Activated naive CD8-positive, alpha-beta T cell (primary cell): Measurements from ENCODE around the gene SLC2A10.

Experiments used
- H3K27ac Mint-ChIP-seq: one replicate; pipeline ENCODE4 v1.8.0; 2021; ENCODE audit warnings: mixed read lengths
- H3K27me3 Mint-ChIP-seq: one replicate; pipeline ENCODE4 v1.8.0; 2021; ENCODE audit warnings: mixed read lengths
- H3K36me3 Mint-ChIP-seq: one replicate; pipeline ENCODE4 v1.8.0; 2021; ENCODE audit warnings: mixed read lengths
- H3K4me1 Mint-ChIP-seq: one replicate; pipeline ENCODE4 v1.8.0; 2021; ENCODE audit warnings: low read depth, mixed read lengths
- H3K4me3 Mint-ChIP-seq: one replicate; pipeline ENCODE4 v1.8.0; 2021; ENCODE audit warnings: mild to moderate bottlenecking, mixed read lengths
- H3K9me3 Mint-ChIP-seq: one replicate; pipeline ENCODE4 v1.8.0; 2021; ENCODE audit warnings: low read depth, mixed read lengths

The SLC2A10 gene

DNA sequence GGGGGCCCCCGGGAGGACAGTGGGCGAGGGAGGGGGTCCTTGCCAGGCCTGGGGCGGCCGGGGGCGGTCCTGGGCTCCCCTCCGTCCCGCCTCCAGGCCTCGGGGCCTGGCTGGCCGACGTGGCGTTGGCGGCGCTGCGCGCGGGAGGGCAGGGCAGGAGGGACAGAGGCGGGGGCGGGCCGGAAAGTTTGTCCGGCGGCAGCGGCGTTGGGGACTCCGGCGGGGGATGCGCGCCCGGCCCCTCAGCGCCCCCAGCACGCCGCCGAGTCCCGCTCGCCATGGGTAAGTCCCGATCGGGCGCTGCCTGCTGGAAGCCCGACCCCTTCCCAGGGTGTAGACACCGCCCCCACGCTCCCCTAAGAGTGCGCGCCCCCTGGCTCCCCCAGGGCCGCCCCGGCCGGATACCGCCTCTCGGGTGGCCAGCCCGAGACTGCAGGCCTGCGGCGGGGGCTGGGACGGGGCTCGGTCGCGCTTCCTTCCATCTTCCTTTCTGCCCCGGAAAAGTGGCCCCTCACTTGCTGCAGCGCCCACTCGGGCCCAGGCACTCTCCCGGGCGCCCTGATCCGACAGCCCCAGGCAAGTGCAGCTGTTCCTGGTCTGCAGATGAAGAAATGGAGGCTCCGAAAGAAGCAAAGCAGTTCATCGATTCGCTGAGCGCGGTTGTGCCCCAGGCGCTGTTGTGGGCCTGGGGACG, at the start of gene SLC2A10:
Gene SLC2A10, plus strand, starts transcription at position 191 of the 694 bp plus-strand sequence. Its CDS starts 88 bp downstream, at position 279.
- Mint-ChIP-seq H3K27me3 (peaks cover 26% of the 10 kb centered on the region), H3K4me3 (peak within 1 kb of the TSS; percentile 83), H3K27ac (peak within 1 kb of the TSS; percentile 77), H3K9me3 (no peaks in the 10 kb centered on the region), H3K4me1 (peaks cover 10% of the 10 kb centered on the region), H3K36me3 (peaks cover 2% of the 10 kb centered on the region)

DNA sequence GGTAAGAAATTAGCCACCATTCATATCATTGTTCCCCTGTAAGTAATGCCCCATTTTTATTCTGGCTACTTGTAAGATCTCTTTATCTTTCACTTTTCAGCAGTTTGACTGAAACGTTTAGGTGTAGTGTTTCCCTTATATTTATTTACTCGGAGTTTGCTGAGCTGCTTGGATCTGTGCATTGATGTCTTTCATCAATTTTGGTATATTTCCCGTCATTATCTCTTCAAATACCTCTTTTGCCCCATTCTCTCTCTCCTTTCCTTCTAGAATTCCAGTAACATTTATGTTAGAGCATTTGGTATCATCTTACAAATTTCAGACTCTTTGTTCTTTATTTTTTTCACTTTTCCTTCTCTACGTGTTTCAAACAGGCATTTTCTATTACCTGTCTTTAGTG, 49.0 kb upstream of the SLC2A10 start:
- Mint-ChIP-seq H3K9me3 (peaks cover 3% of the 10 kb centered on the region), H3K27ac (no peak overlapping the region), H3K4me3 (no peak overlapping the region), H3K27me3 (no peaks in the 10 kb centered on the region), H3K36me3 (peaks cover 9% of the 10 kb centered on the region), H3K4me1 (no peaks in the 10 kb centered on the region)

DNA sequence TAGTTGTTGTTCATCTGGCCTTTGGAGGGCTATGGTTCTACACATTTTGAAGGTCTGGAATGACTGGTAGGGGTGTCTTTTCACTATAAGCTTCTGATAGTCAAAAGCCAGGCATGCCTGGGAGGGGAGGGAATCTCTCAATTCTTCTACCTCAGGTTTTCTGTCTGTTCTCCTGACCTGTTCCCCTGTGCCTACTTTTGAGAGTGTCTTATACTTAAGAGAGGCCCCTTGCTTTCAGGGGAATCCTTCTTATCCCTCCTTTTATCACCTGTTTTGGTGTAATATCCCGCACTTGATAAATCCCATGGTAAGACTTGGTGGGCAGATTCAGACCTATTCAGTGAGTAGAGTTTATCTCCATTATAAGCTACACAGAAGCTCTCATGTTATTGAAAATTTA, 47.8 kb upstream of the SLC2A10 start:
- Mint-ChIP-seq H3K4me1 (no peaks in the 10 kb centered on the region), H3K9me3 (peaks cover 3% of the 10 kb centered on the region), H3K27ac (no peak overlapping the region), H3K36me3 (peaks cover 11% of the 10 kb centered on the region), H3K27me3 (no peaks in the 10 kb centered on the region), H3K4me3 (no peak overlapping the region)

DNA sequence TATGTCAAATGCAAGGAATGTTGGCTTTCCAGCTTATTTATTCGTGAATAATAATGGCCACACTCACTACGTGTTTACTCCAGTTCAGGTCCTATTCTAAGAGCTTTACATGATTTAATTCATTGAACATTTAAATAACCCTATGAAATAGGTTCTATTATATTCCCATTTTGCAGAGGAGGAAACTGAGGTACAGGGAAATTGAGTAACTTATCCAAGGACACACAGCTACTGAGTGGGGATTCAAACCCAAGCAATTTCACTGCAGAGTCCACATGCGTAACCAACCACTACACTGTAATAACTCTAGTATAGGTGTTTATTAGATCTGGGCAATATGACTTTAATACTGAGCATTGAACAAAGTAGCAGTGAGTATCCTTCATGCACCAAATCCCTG, 45.9 kb upstream of the SLC2A10 start:
- H3K9me3 Mint-ChIP-seq: peaks cover 3% of the 10 kb centered on the region
- H3K36me3 Mint-ChIP-seq: peaks cover 13% of the 10 kb centered on the region
- H3K27ac Mint-ChIP-seq: no peak overlapping the region
- H3K4me3 Mint-ChIP-seq: no peak overlapping the region
- no peaks in the 10 kb centered on the region for H3K27me3 Mint-ChIP-seq
- no peaks in the 10 kb centered on the region for H3K4me1 Mint-ChIP-seq

DNA sequence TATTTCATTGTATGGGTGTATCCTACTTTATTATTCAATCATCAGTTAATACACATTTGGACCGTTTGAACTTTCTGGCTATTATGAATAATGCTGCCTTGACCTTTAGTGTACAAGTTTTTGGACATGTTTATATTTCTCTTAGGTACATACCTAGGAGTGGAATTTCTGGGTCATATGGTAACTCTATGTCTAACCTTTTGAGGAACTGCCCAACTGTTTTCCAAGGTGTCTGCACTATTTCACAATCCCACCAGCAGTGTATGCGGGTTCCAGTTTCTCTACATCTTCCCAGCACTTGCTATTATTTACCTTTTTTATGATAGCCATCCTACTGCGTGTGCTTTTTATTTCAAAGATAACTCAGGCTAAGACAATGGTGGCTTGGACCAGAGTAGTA, 43.8 kb upstream of the SLC2A10 start:
- Mint-ChIP-seq H3K4me3 (no peak overlapping the region), H3K27me3 (no peaks in the 10 kb centered on the region), H3K27ac (no peak overlapping the region), H3K36me3 (peaks cover 18% of the 10 kb centered on the region), H3K9me3 (no peaks in the 10 kb centered on the region), H3K4me1 (no peaks in the 10 kb centered on the region)

DNA sequence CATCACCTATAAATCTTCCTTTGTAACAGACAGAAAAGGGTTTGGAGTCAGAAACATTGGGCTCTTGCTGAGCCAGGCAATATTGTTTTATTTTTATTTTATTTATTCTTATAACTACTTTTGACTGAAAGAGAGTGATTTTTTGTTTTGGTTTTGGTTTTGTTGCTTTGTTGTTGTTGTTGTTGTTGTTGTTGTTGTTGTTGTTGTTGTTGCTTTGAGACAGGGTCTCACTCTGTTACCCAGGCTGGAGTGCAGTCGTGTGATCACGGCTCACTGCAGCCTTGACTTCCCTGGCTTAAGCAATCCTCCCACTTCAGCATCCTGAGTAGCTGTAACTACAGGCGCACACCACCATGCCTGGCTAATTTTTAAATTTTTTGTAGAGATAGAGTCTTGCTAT, 43.1 kb upstream of the SLC2A10 start:
- Mint-ChIP-seq H3K4me3 (no peak overlapping the region), H3K4me1 (no peaks in the 10 kb centered on the region), H3K36me3 (peaks cover 22% of the 10 kb centered on the region), H3K27me3 (no peaks in the 10 kb centered on the region), H3K9me3 (no peaks in the 10 kb centered on the region), H3K27ac (no peak overlapping the region)

DNA sequence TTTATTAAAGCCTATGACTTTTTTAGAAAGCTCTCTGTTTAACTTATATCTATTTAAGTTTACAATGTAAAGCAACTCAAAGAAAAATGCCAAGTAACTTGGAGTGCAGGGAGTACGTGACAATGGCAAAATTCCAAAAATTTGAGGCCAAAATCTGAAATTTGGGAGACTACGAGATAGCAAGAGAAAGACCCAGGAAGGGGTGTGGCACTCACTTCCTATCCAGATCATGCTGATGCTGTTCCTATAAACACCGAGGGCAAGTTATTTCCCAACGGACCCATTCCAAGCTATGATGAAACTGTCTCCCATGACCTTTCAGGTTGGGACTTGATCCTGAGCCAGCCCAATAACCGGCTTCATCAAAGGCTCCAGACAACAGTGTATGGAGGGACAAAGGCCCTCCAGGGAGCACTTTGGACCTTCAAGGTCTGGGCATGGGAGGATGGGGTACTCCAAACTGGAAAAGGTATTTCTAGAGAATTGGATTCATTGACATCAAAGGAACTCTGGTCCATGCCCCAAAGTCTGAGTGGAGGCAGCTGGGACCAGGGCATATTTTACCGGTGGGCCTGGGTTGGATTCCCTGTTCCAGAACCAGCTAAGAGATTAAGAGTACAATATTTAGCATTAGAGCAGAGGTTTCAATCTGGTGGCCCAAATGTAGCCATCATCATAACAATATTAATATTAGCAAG, 42.5 kb upstream of the SLC2A10 start:
- H3K27ac Mint-ChIP-seq: no peak overlapping the region
- H3K9me3 Mint-ChIP-seq: no peaks in the 10 kb centered on the region
- H3K27me3 Mint-ChIP-seq: no peaks in the 10 kb centered on the region
- H3K4me3 Mint-ChIP-seq: no peak overlapping the region
- H3K4me1 Mint-ChIP-seq: no peaks in the 10 kb centered on the region
- peaks cover 26% of the 10 kb centered on the region for H3K36me3 Mint-ChIP-seq

DNA sequence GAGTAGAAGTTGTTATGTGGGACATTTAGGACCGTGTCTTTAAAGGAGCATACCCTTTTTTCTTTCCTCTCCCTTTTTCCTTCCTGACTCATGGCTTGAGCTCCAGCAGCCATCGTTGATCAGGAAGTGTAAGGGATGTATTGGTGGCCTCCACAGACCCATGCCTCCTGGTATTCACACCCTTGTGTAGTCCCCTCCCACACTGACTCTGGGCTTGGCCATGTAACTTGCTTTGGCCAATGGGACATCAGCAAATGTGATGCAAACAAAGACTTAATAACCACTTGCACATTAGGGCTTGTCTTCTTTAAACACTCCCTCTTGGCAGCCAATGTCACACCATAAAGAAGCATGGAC, 39.2 kb upstream of the SLC2A10 start:
- Mint-ChIP-seq H3K27ac (no peak overlapping the region), H3K4me3 (no peak overlapping the region), H3K9me3 (no peaks in the 10 kb centered on the region)

DNA sequence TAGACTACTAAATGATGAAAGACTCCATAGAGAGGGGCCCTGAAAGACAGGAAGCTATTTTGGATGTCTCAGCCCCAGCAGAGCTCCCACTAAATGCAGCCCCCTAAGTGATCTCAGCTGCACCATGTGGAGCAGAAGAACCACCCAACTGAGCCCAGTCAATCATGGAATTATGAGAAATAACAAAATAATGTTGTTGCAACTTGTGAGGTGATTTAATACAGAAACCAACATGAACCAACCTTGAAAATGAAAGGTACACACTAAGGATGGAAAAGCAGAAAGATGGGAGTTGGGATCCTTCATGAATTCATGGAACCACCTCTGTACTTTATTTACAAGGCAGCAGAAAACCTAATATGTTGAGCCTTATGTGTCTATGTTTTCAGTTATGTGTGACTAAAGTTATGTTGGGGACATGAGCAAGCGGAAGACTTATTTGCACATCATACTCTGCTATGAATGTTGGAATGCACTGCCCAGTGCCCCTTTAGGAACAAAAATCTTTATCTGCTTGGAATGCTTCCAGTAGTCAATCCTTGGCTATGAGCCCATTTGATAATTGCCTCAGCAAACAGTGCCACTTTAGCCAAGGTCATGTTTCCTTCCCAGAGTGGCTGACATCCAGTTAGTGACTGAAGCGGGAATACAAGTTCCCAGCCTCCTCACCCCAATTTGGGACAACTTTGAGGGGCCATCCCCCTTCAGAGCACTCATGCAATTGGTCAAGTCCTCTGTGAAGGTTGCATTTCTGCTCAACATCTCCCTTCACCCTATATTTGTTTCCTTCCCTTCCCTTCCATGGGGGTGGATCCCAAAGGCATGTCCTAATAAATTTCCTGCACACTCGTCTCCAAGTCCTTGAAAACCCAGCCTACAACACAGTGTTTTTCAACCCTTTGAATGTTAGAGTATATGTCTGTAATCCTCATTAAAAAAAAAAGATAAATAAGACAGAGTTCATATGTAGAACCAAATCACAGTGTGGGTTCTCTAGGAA, 38.6 kb upstream of the SLC2A10 start:
- no peak overlapping the region for H3K4me3 Mint-ChIP-seq
- H3K4me1 Mint-ChIP-seq: no peaks in the 10 kb centered on the region

More for the DNA sequence above, 39.2 kb upstream of the SLC2A10 start:
- H3K36me3 Mint-ChIP-seq: peaks cover 23% of the 10 kb centered on the region
- no peaks in the 10 kb centered on the region for H3K27me3 Mint-ChIP-seq
- no peaks in the 10 kb centered on the region for H3K4me1 Mint-ChIP-seq

DNA sequence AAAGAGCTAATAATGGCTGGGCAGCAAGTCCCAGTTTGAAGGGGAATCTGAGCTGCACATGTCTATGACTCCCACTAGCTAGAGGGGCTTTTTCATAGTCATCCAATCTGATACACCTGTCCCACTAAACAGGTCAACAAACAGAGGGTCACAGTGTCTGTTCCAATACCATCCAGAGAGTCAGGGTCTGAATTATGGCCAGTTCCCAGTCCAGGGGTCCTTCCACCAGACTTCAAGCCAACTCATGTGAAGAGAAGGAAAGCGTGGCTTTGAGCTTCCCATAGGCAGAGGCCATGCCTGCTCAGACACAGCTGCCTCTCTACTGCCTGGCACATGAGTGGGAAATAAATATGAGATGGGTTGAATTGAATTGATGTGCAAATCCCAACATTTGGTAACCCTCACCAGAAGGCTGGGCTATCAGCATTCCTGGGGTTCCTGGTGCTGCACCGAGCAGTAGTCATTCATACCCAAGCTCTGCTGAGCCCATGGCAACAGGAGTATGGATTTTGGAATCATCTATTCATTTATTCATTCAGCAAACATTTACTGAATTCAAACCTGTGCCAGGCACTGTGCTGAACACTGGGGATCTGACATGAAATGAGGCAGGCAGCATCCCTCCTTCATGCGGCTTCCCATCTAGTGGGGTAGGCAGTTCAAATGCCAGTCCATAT, 37.4 kb upstream of the SLC2A10 start:
- H3K27me3 Mint-ChIP-seq: no peaks in the 10 kb centered on the region
- no peaks in the 10 kb centered on the region for H3K9me3 Mint-ChIP-seq
- no peaks in the 10 kb centered on the region for H3K4me1 Mint-ChIP-seq
- H3K36me3 Mint-ChIP-seq: peaks cover 18% of the 10 kb centered on the region
- H3K4me3 Mint-ChIP-seq: no peak overlapping the region
- no peak overlapping the region for H3K27ac Mint-ChIP-seq

More for the DNA sequence above, 38.6 kb upstream of the SLC2A10 start:
- Mint-ChIP-seq H3K27ac (no peak overlapping the region), H3K36me3 (peaks cover 18% of the 10 kb centered on the region), H3K9me3 (no peaks in the 10 kb centered on the region), H3K27me3 (no peaks in the 10 kb centered on the region)

DNA sequence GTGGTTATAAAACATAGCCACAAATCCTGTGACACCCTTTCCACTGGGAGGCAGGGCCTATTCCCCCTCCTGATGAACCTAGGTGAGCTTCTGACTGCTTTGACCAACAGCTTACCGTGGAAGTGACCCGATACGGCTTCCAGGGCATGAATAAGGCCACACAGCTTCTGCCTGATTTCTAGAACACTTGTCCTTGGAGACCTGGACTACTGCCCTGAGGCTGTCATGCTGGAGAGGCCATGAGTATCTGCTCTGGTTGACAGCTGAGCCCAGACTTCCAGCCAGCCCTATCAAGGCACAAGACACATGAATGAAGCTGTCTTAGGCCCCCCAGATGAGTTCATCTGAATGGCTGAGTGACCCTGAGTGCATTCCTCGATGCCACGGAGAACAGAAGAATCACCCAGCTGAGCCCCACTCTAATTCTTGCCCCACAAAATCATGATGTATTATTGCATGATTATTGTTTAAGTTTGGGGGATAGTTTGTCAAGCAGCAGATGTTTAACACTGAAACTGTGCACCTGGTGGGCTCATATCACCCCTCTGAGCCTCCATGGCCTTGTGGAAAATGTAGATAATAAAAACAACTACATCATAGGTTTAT, 36.8 kb upstream of the SLC2A10 start:
- Mint-ChIP-seq H3K27me3 (no peaks in the 10 kb centered on the region), H3K36me3 (peaks cover 18% of the 10 kb centered on the region), H3K9me3 (no peaks in the 10 kb centered on the region), H3K4me1 (no peaks in the 10 kb centered on the region), H3K4me3 (no peak overlapping the region), H3K27ac (no peak overlapping the region)

DNA sequence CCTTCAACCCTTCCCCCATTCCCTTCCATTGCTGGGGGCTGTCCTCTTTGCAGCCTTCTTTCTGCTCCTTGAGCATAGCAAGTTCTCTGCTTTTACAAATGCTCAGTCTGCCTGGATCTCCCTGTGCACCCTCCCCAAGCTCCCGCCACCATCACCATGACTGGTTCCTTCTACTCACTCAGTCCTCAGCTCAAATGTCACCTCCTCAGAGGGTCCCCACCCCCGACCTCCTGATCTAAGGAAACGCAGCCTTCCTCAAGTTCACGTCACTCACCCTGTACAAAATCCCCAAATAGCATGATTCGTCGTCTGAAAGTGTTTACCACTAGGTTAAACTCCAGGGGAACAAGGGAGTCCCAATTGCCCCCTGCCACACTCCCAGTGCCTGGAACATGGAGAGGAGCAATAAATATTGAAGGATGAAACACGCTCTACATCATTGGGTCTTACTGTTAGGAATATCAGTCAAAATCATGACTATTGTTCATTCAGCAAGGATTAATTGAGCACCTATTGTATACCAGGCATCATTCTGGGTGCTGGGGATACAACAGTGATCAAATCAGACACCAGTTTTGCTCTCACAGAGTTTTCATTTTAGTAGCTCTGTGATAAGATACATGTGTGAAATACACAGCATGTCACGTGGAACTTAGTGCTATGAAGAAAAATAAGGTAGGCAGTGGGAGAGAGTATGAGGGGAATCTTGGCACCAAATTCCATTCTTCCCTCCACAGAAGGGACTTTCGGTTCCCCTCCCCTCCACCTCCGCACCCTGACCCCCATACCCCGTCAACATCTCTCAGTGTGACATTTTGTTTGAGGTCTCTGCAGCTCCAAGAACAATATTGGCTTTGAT, 35.8 kb upstream of the SLC2A10 start:
- Mint-ChIP-seq H3K27ac (no peak overlapping the region), H3K4me1 (no peaks in the 10 kb centered on the region), H3K27me3 (no peaks in the 10 kb centered on the region), H3K9me3 (no peaks in the 10 kb centered on the region), H3K36me3 (peaks cover 16% of the 10 kb centered on the region), H3K4me3 (no peak overlapping the region)

DNA sequence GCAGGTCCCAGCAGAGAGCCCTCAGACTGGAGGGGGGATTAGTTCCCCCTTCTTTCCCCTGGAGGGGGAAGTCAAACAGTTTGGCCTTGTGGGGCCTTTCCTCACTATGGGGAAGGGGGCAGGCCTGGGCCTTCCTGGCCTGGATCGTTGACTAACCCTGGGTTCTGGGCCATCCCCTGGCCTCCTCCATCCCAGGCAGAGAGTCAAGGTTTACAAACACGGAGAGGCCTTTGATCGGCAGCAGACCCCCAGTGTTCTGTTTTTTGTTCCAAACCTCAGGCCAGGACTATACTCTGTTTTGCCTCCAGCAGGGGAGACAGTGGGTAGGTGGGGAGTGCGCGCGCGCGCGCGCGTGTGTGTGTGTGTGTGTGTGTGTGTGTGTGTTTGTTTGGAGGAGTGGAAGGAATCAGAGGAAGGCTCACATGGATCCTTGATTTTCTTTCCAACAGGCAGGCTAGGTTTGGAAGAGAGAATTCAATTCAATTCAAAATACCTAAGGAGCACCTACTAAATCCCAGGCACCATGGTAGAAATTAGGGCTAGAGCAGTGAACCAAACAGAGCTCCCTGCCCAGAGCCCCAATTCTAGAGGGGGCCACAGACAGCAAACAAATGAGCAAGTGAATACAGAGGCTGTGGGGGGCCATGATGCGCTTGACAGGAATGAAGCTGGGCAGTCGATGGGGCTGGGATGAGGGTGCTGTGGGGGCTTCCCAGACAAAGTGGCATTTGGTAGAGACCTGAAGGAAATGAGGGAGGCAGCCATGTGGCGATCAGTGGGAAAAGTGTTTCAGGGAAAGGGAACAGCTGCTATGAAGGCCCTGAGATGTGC, 35.0 kb upstream of the SLC2A10 start:
- no peaks in the 10 kb centered on the region for H3K9me3 Mint-ChIP-seq
- no peaks in the 10 kb centered on the region for H3K4me1 Mint-ChIP-seq
- H3K27me3 Mint-ChIP-seq: no peaks in the 10 kb centered on the region
- H3K4me3 Mint-ChIP-seq: no peak overlapping the region
- peaks cover 10% of the 10 kb centered on the region for H3K36me3 Mint-ChIP-seq
- H3K27ac Mint-ChIP-seq: no peak overlapping the region
